K562 (cell line): ENCODE data around the gene MYBPH. TPM values are rescaled to one million over a fixed set of nuclear protein-coding genes. Genes with fewer than 3 reads are reported as not detected.

Source experiments
- ATAC-seq: fragments of 200-7000 bp; cut with Tn5 transposase; 3 replicates; pipeline ENCODE4 v1.9.1; 2020; ENCODE audit warnings: moderate library complexity
- BruUV-seq: library from RNA; stranded (reverse); fragments of 400-500 nt; replicated peaks from 2 replicates; lab custom pipeline; 2021; lab: Mats Ljungman, UMichigan
- CTCF ChIA-PET: fragments of 300-600 bp; formaldehyde crosslinking; extraction: SDS; loops from one replicate; lab custom pipeline; 2021; ENCODE audit warnings: low intra/inter-chr PET ratio; lab: Yijun Ruan, JAX
- POLR2A ChIA-PET: fragments of 300-600, 350-650 bp; sonication (Branson Sonifier 250); formaldehyde crosslinking; extraction: SDS; loops from one replicate; lab custom pipeline; 2021; ENCODE audit warnings: antibody characterized with exemption, inconsistent platforms; lab: Yijun Ruan, JAX
- DNase-seq, 4 experiments: peaks; one replicate each; pipeline versions ENCODE4 v3.0.0 to v3.0.0-alpha.2; 2011 to 2018; ENCODE audit warnings: low spot score in 3 of 4, mixed read lengths in 3 of 4; ENCODE audit errors: extremely low read depth in 1 of 4
- FAIRE-seq: peaks from 2 replicates; lab custom pipeline; 2011; peaks lifted over from hg19 to GRCh38; lab: Jason Lieb, UNC
- H2AFZ ChIP-seq: 2 replicates; pipeline ENCODE4 v1.6.0; 2011; ENCODE audit warnings: low read depth, low read length, control low read depth, inconsistent platforms
- H3K27ac ChIP-seq: fragments of 200-600 bp; 3 replicates; pipeline ENCODE4 v1.8.0; 2011; ENCODE audit warnings: low read depth, mild to moderate bottlenecking, control low read depth, inconsistent platforms, low read length, moderate library complexity, mixed read lengths; ENCODE audit errors: extremely low read depth
- H3K27me3 ChIP-seq, 2 experiments: fragments of 300-600 bp in 1 of 2; 2 replicates in 1 of 2; 3 replicates in 1 of 2; pipeline versions ENCODE4 v1.6.0 to v1.8.0; 2011; ENCODE audit warnings: inconsistent platforms in 2 of 2, low read length in 2 of 2, mild to moderate bottlenecking in 1 of 2, mixed read lengths in 1 of 2, moderate library complexity in 1 of 2; ENCODE audit not compliant: control insufficient read depth in 2 of 2, insufficient read depth in 2 of 2
- H3K36me3 ChIP-seq: fragments of 300-600 bp; 3 replicates; pipeline ENCODE4 v1.8.0; 2011; ENCODE audit warnings: mild to moderate bottlenecking, low read length, inconsistent platforms; ENCODE audit not compliant: control insufficient read depth, insufficient read depth
- H3K4me1 ChIP-seq, 2 experiments: fragments of 200-600 bp in 1 of 2; replicated peaks in 1 of 2; 2 replicates in 1 of 2; 3 replicates in 1 of 2; pipeline versions ENCODE4 v1.5.1 to v1.8.0; 2011; ENCODE audit warnings: inconsistent platforms in 2 of 2, low read length in 2 of 2, mild to moderate bottlenecking in 1 of 2, mixed read lengths in 1 of 2, moderate library complexity in 1 of 2; ENCODE audit not compliant: control insufficient read depth in 2 of 2, insufficient read depth in 2 of 2
- H3K4me2 ChIP-seq: 2 replicates; pipeline ENCODE4 v1.6.1; 2011; ENCODE audit warnings: low read length, control low read depth, inconsistent platforms, mixed read lengths; ENCODE audit not compliant: insufficient read depth
- H3K4me3 ChIP-seq: fragments of 200-600 bp; sonication (generic), shearing (Covaris generic); 2 replicates; pipeline ENCODE4 v1.5.1; 2016; ENCODE audit warnings: control low read depth, inconsistent platforms
- H3K79me2 ChIP-seq: fragments of 200-600 bp; 3 replicates; pipeline ENCODE4 v1.8.0; 2011; ENCODE audit warnings: low read length, inconsistent platforms; ENCODE audit not compliant: control insufficient read depth, insufficient read depth
- H3K9ac ChIP-seq, 2 experiments: 2 replicates each; pipeline versions ENCODE4 v1.6.0 to v1.6.1; 2011; ENCODE audit warnings: low read depth in 2 of 2, low read length in 2 of 2, control low read depth in 1 of 2, inconsistent platforms in 1 of 2, mild to moderate bottlenecking in 1 of 2, mixed read lengths in 1 of 2; ENCODE audit not compliant: insufficient read depth in 1 of 2
- H3K9me1 ChIP-seq: one replicate; pipeline ENCODE4 v1.6.0; 2011; ENCODE audit warnings: inconsistent platforms, mild to moderate bottlenecking, low read length, moderate library complexity; ENCODE audit not compliant: control insufficient read depth, insufficient read depth
- H3K9me3 ChIP-seq: replicated peaks from 2 replicates; pipeline ENCODE4 v1.5.1; 2011; ENCODE audit warnings: low read depth, low read length, inconsistent platforms; ENCODE audit not compliant: control insufficient read depth, insufficient read depth
- H4K20me1 ChIP-seq: replicated peaks from 2 replicates; pipeline ENCODE4 v1.6.1; 2011; ENCODE audit warnings: low read length, inconsistent platforms, mixed read lengths; ENCODE audit not compliant: control insufficient read depth, insufficient read depth
- BHLHE40 ChIP-seq: IDR thresholded peaks from 2 replicates; pipeline ENCODE4 v1.6.1; 2011; ENCODE audit warnings: low read length, improper control_type of control experiment
- BRD4 ChIP-seq: fragments of 200-600 bp; sonication (generic); IDR thresholded peaks from 2 replicates; pipeline ENCODE4 v1.6.1; 2017; ENCODE audit warnings: inconsistent platforms
- CBX3 ChIP-seq, 2 experiments: IDR thresholded peaks; 1 replicate in 1 of 2; 2 replicates in 1 of 2; pipeline ENCODE4 v1.6.1; 2012; ENCODE audit warnings: inconsistent platforms in 2 of 2, low read length in 2 of 2, borderline replicate concordance in 1 of 2, control low read depth in 1 of 2
- EP300 ChIP-seq: IDR thresholded peaks from 2 replicates; pipeline ENCODE4 v1.6.1; 2012; ENCODE audit warnings: low read length, improper control_type of control experiment
- FOS ChIP-seq: IDR thresholded peaks from 3 replicates; pipeline ENCODE4 v1.6.1; 2011; ENCODE audit not compliant: insufficient read length; ENCODE audit errors: extremely low read depth
- GATAD2A ChIP-seq: fragments of 450-650 bp; IDR thresholded peaks from 2 replicates; pipeline ENCODE4 v1.6.1; 2017
- HMG20B ChIP-seq: fragments of 250-450 bp; sonication (Bioruptor Pico); IDR thresholded peaks from 2 replicates; pipeline ENCODE4 v1.5.0; 2021; ENCODE audit warnings: mild to moderate bottlenecking
- JUN ChIP-seq, 2 experiments: sonication (generic) in 1 of 2; formaldehyde crosslinking in 1 of 2; IDR thresholded peaks; 2 replicates each; pipeline versions ENCODE4 v1.6.1 to v1.8.0; 2012 to 2022; ENCODE audit warnings: borderline replicate concordance in 2 of 2, mild to moderate bottlenecking in 2 of 2, improper control_type of control experiment in 1 of 2, low read depth in 1 of 2, low read length in 1 of 2, missing genetic modification reagents in 1 of 2
- MEF2D ChIP-seq: conservative IDR thresholded peaks from 2 replicates; pipeline ENCODE4 v1.6.1; 2016; ENCODE audit warnings: low read depth, missing genetic modification characterization, missing compliant biosample characterization
- NBN ChIP-seq: fragments of 450-650 bp; IDR thresholded peaks from 2 replicates; pipeline ENCODE4 v1.6.1; 2016; ENCODE audit warnings: low read depth, mild to moderate bottlenecking
- NEUROD1 ChIP-seq: fragments of 150-350 bp; IDR thresholded peaks from 2 replicates; pipeline ENCODE4 v1.6.1; 2014; ENCODE audit warnings: borderline replicate concordance, low read length, low read depth; ENCODE audit not compliant: partially characterized antibody
- NR2F6 ChIP-seq: fragments of 450-650 bp; formaldehyde crosslinking; IDR thresholded peaks from 2 replicates; pipeline ENCODE4 v1.4.0; 2020; ENCODE audit warnings: mild to moderate bottlenecking
- YY1 ChIP-seq, 3 experiments: IDR thresholded peaks; 2 replicates each; pipeline ENCODE4 v1.6.1; 2011; ENCODE audit warnings: low read length in 2 of 3, mild to moderate bottlenecking in 2 of 3, moderate library complexity in 2 of 3, borderline replicate concordance in 1 of 3, control low read depth in 1 of 3, low read depth in 1 of 3; ENCODE audit not compliant: insufficient read depth in 3 of 3, insufficient replicate concordance in 2 of 3, control insufficient read depth in 1 of 3, insufficient read length in 1 of 3; ENCODE audit errors: extremely low read depth in 1 of 3
- ZNF589 ChIP-seq: fragments of 200-800 bp; sonication (Bioruptor generic); IDR thresholded peaks from 2 replicates; pipeline ENCODE4 v1.6.1; 2016; ENCODE audit warnings: low read depth, missing genetic modification characterization, missing compliant biosample characterization
- ZNF780A ChIP-seq: fragments of 250-450 bp; sonication (Bioruptor Pico); IDR thresholded peaks from 2 replicates; pipeline ENCODE4 v1.5.0; 2021; ENCODE audit warnings: mild to moderate bottlenecking
- ZSCAN32 ChIP-seq: fragments of 450-650 bp; formaldehyde crosslinking; IDR thresholded peaks from 2 replicates; pipeline ENCODE4 v1.4.0; 2020; ENCODE audit warnings: mild to moderate bottlenecking, moderate library complexity
- WGBS: fragments of 100-300 bp; shearing (Covaris generic); methylation state at CpG from one replicate; pipeline ENCODE4 v1.1.6; 2016; ENCODE audit warnings: low coverage, mixed read lengths; ENCODE audit not compliant: insufficient coverage; ENCODE audit errors: missing lambda C conversion rate; 5-methylcytosine and 5-hydroxymethylcytosine counted together
- in situ Hi-C: fragments of 300-500 bp; cut with MboI; formaldehyde crosslinking; loops from 4 replicates; pipeline ENCODE4 v1.15.0; 2018; ENCODE audit warnings: inconsistent platforms, mixed read lengths
- intact Hi-C: fragments of 100-400 bp; cut with micrococcal nuclease; formaldehyde crosslinking; loops from 2 replicates; pipeline ENCODE4 v1.14.2; 2022
- polyA plus RNA-seq, 8 experiments: library from polyadenylated mRNA; depleted of rRNA in 4 of 8; stranded (reverse) in 5 of 8; unstranded in 3 of 8; fragments of >200 nt; fragmentation: Nextera tagmentation in 2 of 8; fragmentation: Illumina TruSeq in 1 of 8; extraction: Ambion mirVana in 2 of 8; extraction: Trizol in 1 of 8; gene quantifications; 2 replicates each; pipeline versions ENCODE4 v1.2.1 to v1.2.3, GENCODE V29; 2011 to 2014; ENCODE audit warnings: inconsistent platforms in 1 of 8, missing spikeins in 1 of 8
- total RNA-seq, 7 experiments: library from RNA; depleted of rRNA in 6 of 7; stranded (reverse); fragments of >200 nt in 6 of 7; fragmentation: Illumina TruSeq in 2 of 7; extraction: Trizol in 2 of 7; gene quantifications; 2 replicates each; pipeline versions ENCODE4 v1.2.1 to v1.2.3, GENCODE V29; 2011 to 2021; ENCODE audit warnings: low replicate concordance in 1 of 7
- TF ChIP-seq, protein P1 (sequence below), 2 experiments: IDR thresholded peaks in 1 of 2; conservative IDR thresholded peaks in 1 of 2; 2 replicates each; pipeline ENCODE4 v1.6.1; 2016; ENCODE audit warnings: low read depth in 2 of 2, mild to moderate bottlenecking in 1 of 2, missing compliant biosample characterization in 1 of 2, missing genetic modification characterization in 1 of 2, moderate library complexity in 1 of 2
- TF ChIP-seq, protein P2 (sequence below): fragments of 450-650 bp; IDR thresholded peaks from 2 replicates; pipeline ENCODE4 v1.6.1; 2014; ENCODE audit warnings: low read depth, mild to moderate bottlenecking, moderate library complexity, borderline replicate concordance

Gene MYBPH
- total and polyA plus RNA-seq, 9 of the 15 experiments (the other 6 are each of a cell fraction or from before 2014, with no cell fraction given) = 0.13 TPM; not detected in 8

DNA sequence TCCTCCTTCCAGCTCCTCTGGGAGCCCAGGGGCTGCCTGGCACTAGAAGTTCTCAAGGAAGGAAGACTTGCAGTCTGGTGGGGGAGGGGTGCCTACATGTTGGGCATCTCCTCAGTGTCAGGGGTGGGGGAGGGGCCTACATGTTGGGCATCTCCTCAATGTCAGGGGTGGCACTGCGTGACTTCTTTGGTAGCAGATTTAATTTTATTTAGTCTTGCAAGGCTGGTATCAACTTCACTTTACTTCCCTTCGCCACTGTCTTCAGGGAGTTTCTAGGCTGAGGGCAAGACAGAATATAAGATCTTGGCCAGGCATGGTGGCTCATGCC lies 29.6 kb downstream of the MYBPH start:
- 0% methylated on average over 2 of the region's 2 CpGs for WGBS
- Histone ChIP-seq H4K20me1 (peaks cover 11% of the 10 kb centered on the region), H3K9ac (no peak overlapping the region), H3K4me2 (no peak overlapping the region), H3K36me3 (no peaks in the 10 kb centered on the region), H3K27me3 (peaks cover 33 to 82% of the 10 kb centered on the region in 2 experiments), H3K4me1 (no peaks in the 10 kb centered on the region), H3K79me2 (no peaks in the 10 kb centered on the region), H3K4me3 (no peak overlapping the region), H2AFZ (no peak overlapping the region), H3K9me1 (no peaks in the 10 kb centered on the region), H3K27ac (no peak overlapping the region), H3K9me3 (no peaks in the 10 kb centered on the region)
- BruUV-seq = no TSS peak
- in situ Hi-C loops (no loop called here), intact Hi-C loops (no loop called here)
- CTCF ChIA-PET = no interaction called here
- FAIRE-seq (no peak), ATAC-seq (no peak), DNase-seq (no peak)
- POLR2A ChIA-PET = interaction anchor here (0.9 kb wide), 1 partner anchor 12 kb away, joined by 3 read pairs; no protein-coding TSS in a partner anchor
- TF ChIP-seq FOS (no peak), CBX3 (IDR thresholded peaks at IDR 0.05; ENCODE audit: borderline replicate concordance in 1 of 2, low read length in 2 of 2) (no peak), NBN (no peak), YY1 (IDR thresholded peaks at IDR 0.05; ENCODE audit: borderline replicate concordance in 1 of 3, control insufficient read depth in 1 of 3, extremely low read depth in 1 of 3, insufficient read depth in 3 of 3, insufficient read length in 1 of 3, insufficient replicate concordance in 2 of 3, low read depth in 1 of 3, low read length in 2 of 3) (no peak), MEF2D (no peak), NR2F6 (CRISPR knock-in tag) (no peak), HMG20B (CRISPR knock-in tag) (no peak), ZNF589 (CRISPR knock-in tag) (no peak), ZSCAN32 (CRISPR knock-in tag) (no peak), JUN (IDR thresholded peaks at IDR 0.05; ENCODE audit: borderline replicate concordance, low read depth, low read length) (no peak), JUN (CRISPR knock-in tag; IDR thresholded peaks at IDR 0.05; ENCODE audit: borderline replicate concordance) (no peak), BHLHE40 (no peak), EP300 (no peak), NEUROD1 (no peak), BRD4 (no peak), GATAD2A (no peak), ZNF780A (CRISPR knock-in tag) (no peak)
- TF ChIP-seq, protein P1, sequence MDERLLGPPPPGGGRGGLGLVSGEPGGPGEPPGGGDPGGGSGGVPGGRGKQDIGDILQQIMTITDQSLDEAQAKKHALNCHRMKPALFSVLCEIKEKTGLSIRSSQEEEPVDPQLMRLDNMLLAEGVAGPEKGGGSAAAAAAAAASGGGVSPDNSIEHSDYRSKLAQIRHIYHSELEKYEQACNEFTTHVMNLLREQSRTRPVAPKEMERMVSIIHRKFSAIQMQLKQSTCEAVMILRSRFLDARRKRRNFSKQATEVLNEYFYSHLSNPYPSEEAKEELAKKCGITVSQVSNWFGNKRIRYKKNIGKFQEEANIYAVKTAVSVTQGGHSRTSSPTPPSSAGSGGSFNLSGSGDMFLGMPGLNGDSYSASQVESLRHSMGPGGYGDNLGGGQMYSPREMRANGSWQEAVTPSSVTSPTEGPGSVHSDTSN (CRISPR knock-in tag; IDR thresholded peaks at IDR 0.05; ENCODE audit: low read depth) = no peak
- TF ChIP-seq, protein P1 (tag; conservative IDR thresholded peaks at IDR 0.05; ENCODE audit: low read depth) = no peak
- TF ChIP-seq, protein P2, sequence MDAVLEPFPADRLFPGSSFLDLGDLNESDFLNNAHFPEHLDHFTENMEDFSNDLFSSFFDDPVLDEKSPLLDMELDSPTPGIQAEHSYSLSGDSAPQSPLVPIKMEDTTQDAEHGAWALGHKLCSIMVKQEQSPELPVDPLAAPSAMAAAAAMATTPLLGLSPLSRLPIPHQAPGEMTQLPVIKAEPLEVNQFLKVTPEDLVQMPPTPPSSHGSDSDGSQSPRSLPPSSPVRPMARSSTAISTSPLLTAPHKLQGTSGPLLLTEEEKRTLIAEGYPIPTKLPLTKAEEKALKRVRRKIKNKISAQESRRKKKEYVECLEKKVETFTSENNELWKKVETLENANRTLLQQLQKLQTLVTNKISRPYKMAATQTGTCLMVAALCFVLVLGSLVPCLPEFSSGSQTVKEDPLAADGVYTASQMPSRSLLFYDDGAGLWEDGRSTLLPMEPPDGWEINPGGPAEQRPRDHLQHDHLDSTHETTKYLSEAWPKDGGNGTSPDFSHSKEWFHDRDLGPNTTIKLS = no peak
